GM20000 (cell line): ENCODE data around the gene SUPT20HL2.
A peak's percentile ranks its signal among the peaks of the same experiment; 100 is the strongest.

ENCODE experiments used
- DNase-seq: peaks from one replicate; pipeline ENCODE4 v3.0.0; 2012; ENCODE audit warnings: low spot score
- CTCF ChIP-seq: IDR thresholded peaks from 2 replicates; pipeline ENCODE4 v1.5.1; 2012; ENCODE audit warnings: mild to moderate bottlenecking, control low read depth; ENCODE audit errors: extremely low read depth, missing control alignments

Gene SUPT20HL2

GRCh38 chrX:24343719-24344118 lies 29.9 kb upstream of the SUPT20HL2 start:
- TF ChIP-seq CTCF: no peak
- peak; percentile 6 for DNase-seq

- no peak for DNase-seq
- no peak for TF ChIP-seq CTCF
Observed at GRCh38 chrX:24341795-24342194, 27.9 kb upstream of the SUPT20HL2 start.

GRCh38 chrX:24340501-24340900 lies 26.6 kb upstream of the SUPT20HL2 start:
- DNase-seq: no peak
- no peak for TF ChIP-seq CTCF

- no peak for TF ChIP-seq CTCF
- DNase-seq: no peak
Observed at GRCh38 chrX:24339911-24340310, 26.0 kb upstream of the SUPT20HL2 start.

GRCh38 chrX:24335871-24336270 lies 22.0 kb upstream of the SUPT20HL2 start:
- TF ChIP-seq CTCF: no peak
- DNase-seq: no peak

- TF ChIP-seq CTCF: no peak
- DNase-seq: no peak
Observed at GRCh38 chrX:24334461-24334860, 20.6 kb upstream of the SUPT20HL2 start.

- DNase-seq: no peak
- TF ChIP-seq CTCF: no peak
Observed at GRCh38 chrX:24333371-24333770, 19.5 kb upstream of the SUPT20HL2 start.
